HEK293 (cell line): ENCODE data around the gene CLDN10.

ENCODE experiments used
- CTCF ChIP-seq: fragments of 450-650 bp; formaldehyde crosslinking; IDR thresholded peaks from 2 replicates; pipeline ENCODE4 v1.5.1; 2016; ENCODE audit warnings: missing biosample characterization, missing genetic modification characterization
- ELK4 ChIP-seq: IDR thresholded peaks from 2 replicates; pipeline ENCODE4 v1.6.1; 2011; ENCODE audit warnings: mild to moderate bottlenecking, low read depth, low read length, borderline replicate concordance
- PATZ1 ChIP-seq: fragments of 450-650 bp; formaldehyde crosslinking; IDR thresholded peaks from 2 replicates; pipeline ENCODE4 v1.5.1; 2016; ENCODE audit warnings: missing biosample characterization, missing genetic modification characterization
- REST ChIP-seq: fragments of 450-650 bp; formaldehyde crosslinking; IDR thresholded peaks from 2 replicates; pipeline ENCODE4 v1.5.1; 2016; ENCODE audit warnings: missing biosample characterization, missing genetic modification characterization
- ZBTB10 ChIP-seq: fragments of 450-650 bp; formaldehyde crosslinking; IDR thresholded peaks from 2 replicates; pipeline ENCODE4 v1.5.1; 2016; ENCODE audit warnings: missing biosample characterization, missing genetic modification characterization
- ZBTB11 ChIP-seq: fragments of 450-650 bp; formaldehyde crosslinking; conservative IDR thresholded peaks from 2 replicates; pipeline ENCODE4 v1.5.1; 2016; ENCODE audit warnings: low read depth, missing biosample characterization, missing genetic modification characterization
- ZEB2 ChIP-seq: fragments of 450-650 bp; formaldehyde crosslinking; IDR thresholded peaks from 2 replicates; pipeline ENCODE4 v1.5.1; 2016; ENCODE audit warnings: missing biosample characterization, missing genetic modification characterization
- ZNF274 ChIP-seq, 2 experiments: fragments of 200-500 bp in 1 of 2; fragments of 450-650 bp in 1 of 2; sonication (Bioruptor generic) in 1 of 2; formaldehyde crosslinking in 1 of 2; IDR thresholded peaks; 2 replicates each; pipeline versions ENCODE4 v1.5.1 to v1.6.1; 2014 to 2016; ENCODE audit warnings: borderline replicate concordance in 1 of 2, inconsistent platforms in 1 of 2, low read length in 1 of 2, missing biosample characterization in 1 of 2, missing genetic modification characterization in 1 of 2
- ZNF280C ChIP-seq: fragments of 450-650 bp; formaldehyde crosslinking; IDR thresholded peaks from 2 replicates; pipeline ENCODE4 v1.5.1; 2016; ENCODE audit warnings: missing biosample characterization, missing genetic modification characterization
- ZNF280D ChIP-seq: fragments of 450-650 bp; formaldehyde crosslinking; IDR thresholded peaks from 2 replicates; pipeline ENCODE4 v1.5.1; 2016; ENCODE audit warnings: missing biosample characterization, missing genetic modification characterization
- ZNF513 ChIP-seq: fragments of 450-650 bp; IDR thresholded peaks from 2 replicates; pipeline ENCODE4 v1.5.1; 2018; ENCODE audit warnings: missing biosample characterization, missing genetic modification characterization
- ZNF549 ChIP-seq: fragments of 450-650 bp; IDR thresholded peaks from 2 replicates; pipeline ENCODE4 v1.5.1; 2018; ENCODE audit warnings: missing biosample characterization, missing genetic modification characterization, mild to moderate bottlenecking, inconsistent platforms, moderate library complexity
- ZNF561 ChIP-seq: fragments of 450-650 bp; IDR thresholded peaks from 2 replicates; pipeline ENCODE4 v1.5.1; 2018; ENCODE audit warnings: missing biosample characterization, missing genetic modification characterization, borderline replicate concordance

GRCh38 chr13:95564733-95565291 lies 12.3 kb downstream of the CLDN10 start:
- TF ChIP-seq ZNF274 (IDR thresholded peaks at IDR 0.05; ENCODE audit: low read length) (no peak), ZNF274 (tag by site-specific recombination; IDR thresholded peaks at IDR 0.05; ENCODE audit: borderline replicate concordance) (no peak), ELK4 (no peak), PATZ1 (tag by site-specific recombination) (no peak), ZNF561 (tag by site-specific recombination) (no peak), ZNF549 (tag by site-specific recombination) (no peak), ZEB2 (no peak), CTCF (no peak), ZBTB10 (tag by site-specific recombination) (no peak), ZNF280C (tag by site-specific recombination) (no peak), ZNF280D (tag by site-specific recombination) (no peak), REST (tag by site-specific recombination) (no peak), ZBTB11 (tag by site-specific recombination) (no peak), ZNF513 (tag by site-specific recombination) (no peak)
